ENCODE data around the gene SLC13A3.

The SLC13A3 gene

DNA sequence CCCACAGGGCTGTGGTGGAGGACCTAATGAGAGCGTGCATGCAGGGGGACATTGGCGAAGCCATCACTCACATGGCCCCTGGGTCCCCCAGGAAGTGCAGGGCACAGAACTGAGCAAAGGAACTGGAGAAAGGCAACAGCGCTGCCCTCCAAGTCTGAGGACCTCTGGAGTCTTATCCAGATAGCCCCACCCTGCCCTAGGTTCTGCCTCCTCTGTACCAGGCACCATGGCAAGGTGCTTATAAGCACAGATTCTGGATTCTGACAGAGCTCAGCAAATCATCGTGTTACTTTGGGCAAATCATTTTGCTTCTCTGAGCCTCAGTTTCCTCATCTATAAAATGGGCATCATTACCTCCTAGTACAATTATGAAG is 44.5 kb downstream of the SLC13A3 start:
- TF ChIP-seq CTCF (IDR thresholded peaks at IDR 0.05; ENCODE audit: control insufficient read depth, insufficient read depth, low read depth, low read length, missing control alignments): no peak
- no peak for DNase-seq (ENCODE audit: low read depth)
- H3K4me3 ChIP-seq (ENCODE audit: control insufficient read depth, low read depth, low read length): no peak overlapping the region

- H3K4me3 ChIP-seq (ENCODE audit: control insufficient read depth, low read depth, low read length): no peak overlapping the region
- no peak for TF ChIP-seq CTCF (IDR thresholded peaks at IDR 0.05; ENCODE audit: control insufficient read depth, insufficient read depth, low read depth, low read length, missing control alignments)
- DNase-seq (ENCODE audit: low read depth): no peak
Observed at GRCh38 chr20:46605978-46606816, 45.1 kb downstream of the SLC13A3 start.

GRCh38 chr20:46605181-46605580 is 46.1 kb downstream of the SLC13A3 start:
- H3K4me3 ChIP-seq (ENCODE audit: control insufficient read depth, low read depth, low read length): no peak overlapping the region
- TF ChIP-seq CTCF (IDR thresholded peaks at IDR 0.05; ENCODE audit: control insufficient read depth, insufficient read depth, low read depth, low read length, missing control alignments): no peak
- no peak for DNase-seq (ENCODE audit: low read depth)

DNA sequence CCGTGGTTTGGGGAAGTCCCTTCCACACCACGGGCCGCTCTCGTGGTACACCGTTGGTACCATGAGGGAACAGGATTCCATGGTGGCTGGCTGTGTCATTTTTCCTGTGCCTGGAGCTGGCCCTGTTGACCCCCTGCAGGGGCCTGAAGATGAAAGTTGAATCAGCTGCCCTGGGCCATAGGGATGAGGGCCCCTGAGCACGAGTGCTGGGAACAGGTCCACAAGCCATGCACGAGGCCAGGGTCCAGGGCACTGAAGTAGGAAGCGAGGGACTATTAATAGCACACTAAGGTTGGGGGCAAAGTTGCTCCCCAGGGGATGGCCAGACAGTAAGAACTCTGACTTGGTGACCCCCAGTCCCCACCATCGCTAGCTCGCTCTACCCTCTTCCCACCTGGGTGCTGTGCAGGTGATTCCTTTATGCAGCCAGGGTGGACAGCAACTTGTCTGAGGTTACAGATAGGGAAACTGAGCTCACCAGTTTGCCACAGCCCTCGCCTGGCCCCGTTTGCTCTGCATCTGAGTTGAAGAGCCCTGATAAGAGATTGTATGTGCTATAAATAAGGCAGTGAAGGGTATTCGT is 46.6 kb downstream of the SLC13A3 start:
- TF ChIP-seq CTCF (IDR thresholded peaks at IDR 0.05; ENCODE audit: control insufficient read depth, insufficient read depth, low read depth, low read length, missing control alignments): no peak
- no peak overlapping the region for H3K4me3 ChIP-seq (ENCODE audit: control insufficient read depth, low read depth, low read length)
- no peak for DNase-seq (ENCODE audit: low read depth)

GRCh38 chr20:46602429-46602828 is 48.8 kb downstream of the SLC13A3 start:
- no peak for TF ChIP-seq CTCF (IDR thresholded peaks at IDR 0.05; ENCODE audit: control insufficient read depth, insufficient read depth, low read depth, low read length, missing control alignments)

GRCh38 chr20:46601603-46602122 is 49.6 kb downstream of the SLC13A3 start:
- no peak for DNase-seq (ENCODE audit: low read depth)
- no peak overlapping the region for H3K4me3 ChIP-seq (ENCODE audit: control insufficient read depth, low read depth, low read length)
- TF ChIP-seq CTCF (IDR thresholded peaks at IDR 0.05; ENCODE audit: control insufficient read depth, insufficient read depth, low read depth, low read length, missing control alignments): no peak

More at GRCh38 chr20:46602429-46602828, 48.8 kb downstream of the SLC13A3 start:
- H3K4me3 ChIP-seq (ENCODE audit: control insufficient read depth, low read depth, low read length): no peak overlapping the region
- DNase-seq (ENCODE audit: low read depth): no peak

All from AG09309 (cell line).